Activated CD4-positive, alpha-beta memory T cell treated with anti-CD3 and anti-CD28 coated beads for 36 hours (primary cell): ENCODE results near the gene ZNF506. TPM values are rescaled to one million over a fixed set of nuclear protein-coding genes. Genes with fewer than 3 reads are reported as not detected.
"Not testable (repeated sequence)": the region's sequence is repeated elsewhere in the genome, so short reads cannot be mapped to it uniquely, and the experiment has no call there.

ENCODE experiments used
- CTCF ChIA-PET: fragments of 350-600 bp; sonication (Branson Sonifier 250); formaldehyde crosslinking; loops from one replicate; lab custom pipeline; 2021; ENCODE audit warnings: antibody characterized with exemption, inconsistent platforms; lab: Charles Lee
- POLR2A ChIA-PET: fragments of 350-600 bp; sonication (Branson Sonifier 250); formaldehyde crosslinking; loops from one replicate; lab custom pipeline; 2021; ENCODE audit warnings: antibody characterized with exemption; lab: Charles Lee
- DNase-seq: peaks from one replicate; pipeline ENCODE4 v3.0.0-alpha.2; 2020
- H3K27ac Mint-ChIP-seq: one replicate; pipeline ENCODE4 v1.8.0; 2021; ENCODE audit warnings: mixed read lengths
- H3K27me3 Mint-ChIP-seq: one replicate; pipeline ENCODE4 v1.8.0; 2021; ENCODE audit warnings: mixed read lengths
- H3K36me3 Mint-ChIP-seq: one replicate; pipeline ENCODE4 v1.8.0; 2021; ENCODE audit warnings: mixed read lengths
- H3K4me1 Mint-ChIP-seq: one replicate; pipeline ENCODE4 v1.8.0; 2021; ENCODE audit warnings: low read depth, mixed read lengths
- H3K4me3 Mint-ChIP-seq: one replicate; pipeline ENCODE4 v1.8.0; 2021; ENCODE audit warnings: mild to moderate bottlenecking, mixed read lengths
- H3K9me3 Mint-ChIP-seq: one replicate; pipeline ENCODE4 v1.8.0; 2021; ENCODE audit warnings: mixed read lengths
- intact Hi-C: fragments of 100-400 bp; cut with micrococcal nuclease; formaldehyde crosslinking; loops from one replicate; pipeline ENCODE4 v1.15.1; 2023
- total RNA-seq, 2 experiments: library from RNA; stranded (reverse); gene quantifications; one replicate each; pipeline ENCODE4 v1.2.3, GENCODE V29; 2021

Gene ZNF506
- total RNA-seq, result 10 to 100 TPM; 32.9 to 39.3 TPM

DNA sequence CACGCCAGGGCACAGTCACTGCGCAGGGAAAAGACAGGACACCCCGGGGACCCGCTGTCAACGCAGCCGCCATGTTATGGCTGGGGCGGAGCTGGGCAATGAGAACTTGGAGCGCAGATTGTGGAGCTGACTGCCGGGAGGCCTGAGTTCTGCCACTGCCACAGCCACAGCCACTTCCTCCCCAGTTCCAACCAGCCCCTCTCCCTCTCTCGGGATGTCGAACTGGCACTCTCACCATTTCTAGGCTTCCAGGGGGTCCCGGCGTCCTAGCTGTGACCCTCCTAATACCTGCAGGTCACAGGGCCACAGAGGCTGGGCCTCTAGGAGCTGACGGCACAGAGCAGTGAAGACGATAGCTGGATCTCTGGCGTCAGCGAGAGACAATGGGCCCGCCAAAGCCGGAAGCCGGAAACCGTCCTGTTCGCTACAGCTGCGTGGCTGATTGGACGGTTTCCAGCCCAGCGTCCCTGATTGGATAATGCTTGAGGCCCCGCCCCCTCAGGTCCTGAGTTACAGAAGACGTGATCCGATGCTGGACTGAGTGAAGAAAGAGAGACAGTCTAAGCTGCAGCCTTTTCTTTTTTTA is at the start of gene ZNF506:
TSS of gene ZNF506 (minus strand) at position 385 of the 586 bp plus-strand sequence. CDS start at position 238, 147 bp downstream.
- H3K9me3 Mint-ChIP-seq, result peaks cover 30% of the 10 kb centered on the region
- ChIA-PET POLR2A (interaction anchor here (0.5 to 3.5 kb wide), 21 partner anchors 10 to 1684 kb away, joined by 3 to 49 read pairs (median 5); partner anchors contain the start of genes ATP13A1, GATAD2A, ZNF101 and ZNF14), CTCF (interaction anchor here (0.8 to 2.1 kb wide), 5 partner anchors 44 to 159 kb away, joined by 3 to 4 read pairs (median 3); partner anchors contain the start of genes ZNF253 and ZNF93)
- peak within 1 kb of the TSS; percentile 97 for H3K27ac Mint-ChIP-seq
- no peaks in the 10 kb centered on the region for H3K27me3 Mint-ChIP-seq
- peaks cover 39% of the 10 kb centered on the region for H3K4me1 Mint-ChIP-seq
- H3K36me3 Mint-ChIP-seq, result peaks cover 45% of the 10 kb centered on the region
- H3K4me3 Mint-ChIP-seq, result peak within 1 kb of the TSS; percentile 97
- intact Hi-C loops, result loop anchor here (1.0 to 5.0 kb wide), 7 partner anchors 44 to 956 kb away; partner anchors contain the start of genes ZNF101, ZNF14, ZNF253 and ZNF66
- peak; percentile 99 for DNase-seq

DNA sequence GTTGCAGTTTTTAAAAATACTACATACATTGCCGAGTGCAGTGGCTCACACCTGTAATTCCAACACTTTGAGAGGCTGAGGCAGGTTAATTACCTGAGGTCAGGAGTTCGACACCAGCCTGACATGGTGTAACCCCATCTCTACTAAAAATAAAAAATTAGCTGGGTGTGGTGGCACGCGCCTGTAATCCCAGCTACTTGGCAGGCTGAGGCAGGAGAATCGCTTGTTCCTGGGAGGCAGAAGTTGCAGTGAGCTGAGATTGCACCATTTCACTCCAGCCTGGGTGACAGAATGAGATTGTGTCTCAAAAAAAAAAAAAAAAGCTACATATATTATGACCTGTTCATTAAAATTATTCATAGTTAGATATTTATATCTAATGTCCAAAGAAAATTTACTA is 48.5 kb upstream of the ZNF506 start:
- not testable (repeated sequence) for DNase-seq, H3K9me3 Mint-ChIP-seq, H3K27ac Mint-ChIP-seq, H3K4me3 Mint-ChIP-seq, H3K27me3 Mint-ChIP-seq
- CTCF ChIA-PET, result interaction anchor here (0.6 to 0.9 kb wide), 2 partner anchors 28 to 182 kb away, joined by 3 read pairs; no protein-coding TSS in a partner anchor
- POLR2A ChIA-PET, result interaction anchor here (0.9 kb wide), 1 partner anchor 49 kb away, joined by 3 read pairs; the partner anchor contains the start of gene ZNF506
- H3K4me1 Mint-ChIP-seq, result peaks cover 42% of the 10 kb centered on the region
- intact Hi-C loops, result loop anchor here (5.0 kb wide), 1 partner anchor 273 kb away; no protein-coding TSS in a partner anchor
- peaks cover 27% of the 10 kb centered on the region for H3K36me3 Mint-ChIP-seq

DNA sequence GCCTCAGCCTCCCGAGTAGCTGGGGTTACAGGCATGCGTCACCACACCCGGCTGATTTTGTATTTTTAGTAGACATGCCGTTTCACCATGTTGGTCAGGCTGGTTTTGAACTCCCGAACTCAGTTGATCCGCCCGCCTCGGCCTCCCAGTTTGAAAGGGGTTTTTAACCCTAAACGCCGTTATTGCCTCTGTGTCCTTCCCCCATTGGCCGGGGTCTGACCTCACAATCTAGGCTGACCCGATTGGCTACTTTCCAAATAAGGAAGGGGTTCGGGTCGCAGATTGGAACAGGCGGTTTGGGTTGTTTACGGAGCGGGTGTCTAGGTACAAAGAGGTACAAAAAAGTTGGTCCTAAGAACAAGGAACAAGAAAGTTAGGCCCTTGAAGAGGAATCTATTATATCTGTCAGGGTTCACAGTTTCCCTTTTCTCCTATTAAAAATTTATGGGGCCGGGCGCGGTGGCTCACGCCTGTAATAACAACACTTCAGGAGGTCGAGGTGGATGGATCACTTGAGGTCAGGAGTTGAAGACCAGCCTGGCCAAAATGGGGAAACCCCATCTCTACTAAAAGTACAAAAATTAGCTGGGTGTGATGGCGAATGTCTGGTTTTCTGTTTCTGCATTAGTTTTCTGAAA is 45.2 kb upstream of the ZNF506 start:
- CTCF ChIA-PET, result interaction anchor here (1.1 to 1.4 kb wide), 3 partner anchors 34 to 90 kb away, joined by 3 to 7 read pairs (median 3); partner anchors contain the start of gene ZNF93
- POLR2A ChIA-PET, result interaction anchor here (0.6 to 3.7 kb wide), 13 partner anchors 10 to 204 kb away, joined by 3 to 49 read pairs (median 7); partner anchors contain the start of genes ZNF101, ZNF14, ZNF506 and ZNF93
- Mint-ChIP-seq H3K9me3 (no peaks in the 10 kb centered on the region), H3K27ac (peak overlapping the region; percentile 98), H3K4me3 (peak overlapping the region; percentile 99), H3K4me1 (peaks cover 24% of the 10 kb centered on the region), H3K27me3 (no peaks in the 10 kb centered on the region), H3K36me3 (peaks cover 4% of the 10 kb centered on the region)
- peak; percentile 77 for DNase-seq
- intact Hi-C loops, result loop anchor here (1.0 to 5.0 kb wide), 4 partner anchors 34 to 171 kb away; partner anchors contain the start of genes ZNF14, ZNF682 and ZNF93

DNA sequence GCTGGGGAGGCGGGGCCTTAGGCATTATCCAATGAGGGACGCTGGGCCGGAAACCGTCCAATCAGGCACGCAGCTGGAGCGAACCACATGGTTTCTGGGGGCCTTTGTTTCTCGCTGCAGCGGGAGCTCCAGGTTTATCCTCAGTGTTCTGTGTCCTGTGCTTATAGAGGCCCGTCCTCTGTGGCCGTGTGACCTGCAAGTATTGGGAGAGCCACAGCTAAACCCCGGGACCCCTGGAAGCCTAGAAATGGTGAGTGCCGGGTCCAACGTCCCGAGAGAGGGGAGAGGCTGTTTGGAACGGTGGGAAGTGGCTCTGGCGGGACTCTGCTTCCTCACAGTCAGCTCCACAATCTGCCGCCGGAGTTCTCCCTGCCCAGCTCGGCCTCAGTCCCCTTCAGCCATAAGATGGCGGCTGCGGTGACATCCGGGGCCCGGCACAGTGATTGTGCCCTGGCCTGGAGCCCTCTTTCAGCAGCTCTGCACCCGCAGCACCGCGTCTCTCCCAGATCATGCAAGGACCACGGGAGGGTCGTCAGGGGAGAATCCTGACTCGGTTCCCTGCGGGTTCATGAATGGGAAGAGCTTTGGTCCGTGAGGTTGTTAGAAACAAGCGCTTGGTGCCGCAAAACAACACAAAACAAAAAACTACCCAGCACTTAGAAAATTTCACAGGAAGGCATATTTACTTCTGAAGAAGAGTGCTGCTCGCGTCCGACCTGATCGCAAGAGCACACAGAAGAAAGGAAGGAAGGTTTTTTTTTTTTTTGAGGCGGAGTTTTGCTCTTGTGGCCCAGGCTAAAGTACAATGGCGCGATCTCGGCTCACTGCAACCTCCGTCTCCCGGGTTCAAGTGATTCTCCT is 44.4 kb upstream of the ZNF506 start, which contains the start of gene ZNF253:
TSS of gene ZNF253 (plus strand) at position 133 of the 861 bp plus-strand sequence. CDS start at position 248, 115 bp downstream.
- no peaks in the 10 kb centered on the region for H3K27me3 Mint-ChIP-seq
- POLR2A ChIA-PET, result interaction anchor here (0.6 to 3.7 kb wide), 17 partner anchors 9 to 274 kb away, joined by 3 to 49 read pairs (median 4); partner anchors contain the start of genes ZNF101, ZNF14, ZNF506 and ZNF93

GRCh38 chr19:19860756-19861390 is 39.3 kb upstream of the ZNF506 start:
- Mint-ChIP-seq H3K27ac (no peak overlapping the region), H3K27me3 (no peaks in the 10 kb centered on the region), H3K4me3 (peak overlapping the region; percentile 77), H3K36me3 (peaks cover 6% of the 10 kb centered on the region), H3K4me1 (peaks cover 6% of the 10 kb centered on the region), H3K9me3 (no peaks in the 10 kb centered on the region)
- intact Hi-C loops, result no loop called here
- ChIA-PET CTCF (no interaction called here), POLR2A (interaction anchor here (1.0 to 2.1 kb wide), 3 partner anchors 39 to 41 kb away, joined by 3 to 8 read pairs (median 3); partner anchors contain the start of genes ZNF506 and ZNF93)
- peak; percentile 73 for DNase-seq

More for the DNA sequence above, 44.4 kb upstream of the ZNF506 start, which contains the start of gene ZNF253:
- intact Hi-C loops, result loop anchor here (1.0 to 5.0 kb wide), 6 partner anchors 34 to 198 kb away; partner anchors contain the start of genes ZNF101, ZNF14, ZNF506 and ZNF682
- Mint-ChIP-seq H3K4me3 (peak within 1 kb of the TSS; percentile 99), H3K27ac (peak within 1 kb of the TSS; percentile 98), H3K36me3 (peaks cover 1% of the 10 kb centered on the region), H3K4me1 (peaks cover 19% of the 10 kb centered on the region), H3K9me3 (no peaks in the 10 kb centered on the region)
- DNase-seq, result peak; percentile 98
- CTCF ChIA-PET, result interaction anchor here (0.6 to 1.4 kb wide), 6 partner anchors 9 to 90 kb away, joined by 3 to 7 read pairs (median 3); partner anchors contain the start of genes ZNF506 and ZNF93

DNA sequence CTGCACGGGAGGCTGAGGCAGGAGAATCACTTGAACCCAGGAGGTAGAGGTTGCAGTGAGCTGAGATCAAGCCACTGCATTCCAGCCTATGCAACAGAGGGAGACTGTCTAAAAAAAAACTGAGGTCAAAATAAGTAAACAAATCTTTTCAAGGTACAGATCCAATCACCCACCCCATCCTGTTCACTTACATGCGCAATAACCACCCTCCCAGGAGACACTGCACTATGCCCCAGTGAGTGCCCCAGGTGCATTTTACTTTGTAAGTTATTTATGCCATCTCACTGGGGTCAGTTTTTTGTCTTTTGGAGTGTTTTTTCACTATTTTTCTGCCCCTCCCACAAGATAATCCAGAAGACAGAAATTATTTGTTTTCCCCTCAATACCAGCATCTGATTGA is 37.2 kb upstream of the ZNF506 start:
- no peak overlapping the region for H3K27ac Mint-ChIP-seq
- ChIA-PET CTCF (no interaction called here), POLR2A (no interaction called here)
- H3K36me3 Mint-ChIP-seq, result peaks cover 5% of the 10 kb centered on the region
- H3K27me3 Mint-ChIP-seq, result no peaks in the 10 kb centered on the region
- peaks cover 3% of the 10 kb centered on the region for H3K9me3 Mint-ChIP-seq
- intact Hi-C loops, result no loop called here
- DNase-seq, result no peak
- H3K4me3 Mint-ChIP-seq, result no peak overlapping the region
- H3K4me1 Mint-ChIP-seq, result peaks cover 11% of the 10 kb centered on the region

GRCh38 chr19:19851740-19852139 is 30.2 kb upstream of the ZNF506 start:
- DNase-seq, H3K27ac Mint-ChIP-seq, H3K9me3 Mint-ChIP-seq, H3K27me3 Mint-ChIP-seq, H3K4me1 Mint-ChIP-seq, CTCF ChIA-PET, POLR2A ChIA-PET, H3K36me3 Mint-ChIP-seq, intact Hi-C loops, H3K4me3 Mint-ChIP-seq: not testable (repeated sequence)

DNA sequence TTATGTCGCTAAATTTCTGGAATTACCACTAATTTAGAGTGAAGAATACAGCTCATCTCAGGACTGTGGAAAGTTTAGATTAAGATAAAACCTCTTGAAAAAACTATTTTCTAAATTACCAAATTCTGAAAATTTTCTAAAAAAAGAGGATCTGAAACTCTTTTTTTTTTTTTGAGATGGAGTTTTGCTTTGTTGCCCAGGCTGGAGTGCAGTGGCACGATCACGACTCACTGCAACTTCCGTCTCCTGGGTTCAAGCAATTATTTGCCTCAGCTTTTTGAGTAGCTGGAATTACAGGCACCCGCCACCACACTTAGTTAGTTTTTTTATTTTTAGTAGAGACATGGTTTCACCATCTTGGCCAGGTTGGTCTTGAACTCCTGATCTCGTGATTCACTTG is 27.5 kb upstream of the ZNF506 start:
- no peak for DNase-seq
- intact Hi-C loops, result no loop called here
- Mint-ChIP-seq H3K27ac (no peak overlapping the region), H3K4me1 (no peaks in the 10 kb centered on the region), H3K4me3 (no peak overlapping the region), H3K9me3 (no peaks in the 10 kb centered on the region), H3K36me3 (peaks cover 2% of the 10 kb centered on the region), H3K27me3 (no peaks in the 10 kb centered on the region)
- POLR2A ChIA-PET, result no interaction called here
- CTCF ChIA-PET, result no interaction called here

- no peak overlapping the region for H3K4me3 Mint-ChIP-seq
- POLR2A ChIA-PET, result no interaction called here
- no peaks in the 10 kb centered on the region for H3K4me1 Mint-ChIP-seq
- H3K27ac Mint-ChIP-seq, result no peak overlapping the region
- no peaks in the 10 kb centered on the region for H3K27me3 Mint-ChIP-seq
- intact Hi-C loops, result no loop called here
- CTCF ChIA-PET, result no interaction called here
- DNase-seq, result no peak
- H3K36me3 Mint-ChIP-seq, result peaks cover 5% of the 10 kb centered on the region
- H3K9me3 Mint-ChIP-seq, result peaks cover 6% of the 10 kb centered on the region
These were observed 26.2 kb upstream of the ZNF506 start for GRCh38 chr19:19847781-19848180.

GRCh38 chr19:19835560-19836038 is 14.0 kb upstream of the ZNF506 start:
- Mint-ChIP-seq H3K4me3 (no peak overlapping the region), H3K9me3 (peaks cover 56% of the 10 kb centered on the region), H3K27me3 (no peaks in the 10 kb centered on the region), H3K27ac (no peak overlapping the region), H3K4me1 (no peaks in the 10 kb centered on the region), H3K36me3 (peaks cover 26% of the 10 kb centered on the region)
- ChIA-PET POLR2A (no interaction called here), CTCF (no interaction called here)
- DNase-seq, result no peak
- intact Hi-C loops, result no loop called here
